Measurements from ENCODE around the gene PHOX2B. TPM values are rescaled to one million over a fixed set of nuclear protein-coding genes. Genes with fewer than 3 reads are reported as not detected.
"Not testable (repeated sequence)": the region's sequence is repeated elsewhere in the genome, so short reads cannot be mapped to it uniquely, and the experiment has no call there.

PHOX2B gene
- total RNA-seq, 1 donor from 2014 or later: not detected

- no peak for TF ChIP-seq CTCF (IDR thresholded peaks at IDR 0.05; ENCODE audit: borderline replicate concordance)
- no peak for DNase-seq
- Histone ChIP-seq H3K9me3 (replicated peaks) (no peaks in the 10 kb centered on the region), H3K4me1 (no peaks in the 10 kb centered on the region), H3K27me3 (ENCODE audit: low read depth) (peaks cover 93% of the 10 kb centered on the region), H3K4me3 (no peak overlapping the region), H3K27ac (replicated peaks) (no peak overlapping the region), H3K36me3 (no peaks in the 10 kb centered on the region)
- intact Hi-C loops (cut with micrococcal nuclease): no loop called here
These were observed 33.4 kb downstream of the PHOX2B start for GRCh38 chr4:41715155-41715554.

- no peak for TF ChIP-seq CTCF (IDR thresholded peaks at IDR 0.05; ENCODE audit: borderline replicate concordance)
- no peaks in the 10 kb centered on the region for H3K36me3 ChIP-seq
- intact Hi-C loops (cut with micrococcal nuclease): no loop called here
- no peaks in the 10 kb centered on the region for H3K9me3 ChIP-seq (replicated peaks)
- H3K4me3 ChIP-seq: no peak overlapping the region
- no peaks in the 10 kb centered on the region for H3K4me1 ChIP-seq
- no peak for DNase-seq
- H3K27me3 ChIP-seq (ENCODE audit: low read depth): peaks cover 93% of the 10 kb centered on the region
- no peak overlapping the region for H3K27ac ChIP-seq (replicated peaks)
These were observed 34.0 kb downstream of the PHOX2B start for GRCh38 chr4:41714364-41715000.

GRCh38 chr4:41713768-41714167 is 34.8 kb downstream of the PHOX2B start:
- no peak overlapping the region for H3K4me3 ChIP-seq
- H3K9me3 ChIP-seq (replicated peaks): no peaks in the 10 kb centered on the region
- no peaks in the 10 kb centered on the region for H3K36me3 ChIP-seq
- intact Hi-C loops (cut with micrococcal nuclease): no loop called here
- peaks cover 89% of the 10 kb centered on the region for H3K27me3 ChIP-seq (ENCODE audit: low read depth)
- DNase-seq: no peak
- no peak for TF ChIP-seq CTCF (IDR thresholded peaks at IDR 0.05; ENCODE audit: borderline replicate concordance)
- H3K4me1 ChIP-seq: no peaks in the 10 kb centered on the region
- no peak overlapping the region for H3K27ac ChIP-seq (replicated peaks)

- Histone ChIP-seq H3K9me3 (replicated peaks) (no peaks in the 10 kb centered on the region), H3K27ac (replicated peaks) (no peak overlapping the region), H3K27me3 (ENCODE audit: low read depth) (peaks cover 79% of the 10 kb centered on the region), H3K36me3 (no peaks in the 10 kb centered on the region), H3K4me3 (no peak overlapping the region), H3K4me1 (no peaks in the 10 kb centered on the region)
- intact Hi-C loops (cut with micrococcal nuclease): no loop called here
- TF ChIP-seq CTCF (IDR thresholded peaks at IDR 0.05; ENCODE audit: borderline replicate concordance): no peak
- DNase-seq: no peak
These were observed 36.1 kb downstream of the PHOX2B start for GRCh38 chr4:41712425-41712824.

GRCh38 chr4:41711654-41712053 is 36.9 kb downstream of the PHOX2B start:
- H3K4me3 ChIP-seq; H3K27ac ChIP-seq (replicated peaks); intact Hi-C loops (cut with micrococcal nuclease); H3K4me1 ChIP-seq; H3K9me3 ChIP-seq (replicated peaks); DNase-seq; H3K36me3 ChIP-seq: not testable (repeated sequence)
- H3K27me3 ChIP-seq (ENCODE audit: low read depth): peaks cover 71% of the 10 kb centered on the region

- H3K36me3 ChIP-seq: no peaks in the 10 kb centered on the region
- H3K9me3 ChIP-seq (replicated peaks): peaks cover 4% of the 10 kb centered on the region
- H3K4me1 ChIP-seq: no peaks in the 10 kb centered on the region
- no peak overlapping the region for H3K4me3 ChIP-seq
- intact Hi-C loops (cut with micrococcal nuclease): no loop called here
- H3K27ac ChIP-seq (replicated peaks): no peak overlapping the region
- no peak for DNase-seq
- no peak for TF ChIP-seq CTCF (IDR thresholded peaks at IDR 0.05; ENCODE audit: borderline replicate concordance)
- peaks cover 57% of the 10 kb centered on the region for H3K27me3 ChIP-seq (ENCODE audit: low read depth)
These were observed 38.6 kb downstream of the PHOX2B start for GRCh38 chr4:41709844-41710481.
